Endothelial cell of umbilical vein (primary cell): ENCODE measurements around the gene TADA2B. TPM values are rescaled to one million over a fixed set of nuclear protein-coding genes. Genes with fewer than 3 reads are reported as not detected.

ENCODE experiments used
- BruUV-seq: library from RNA; stranded (reverse); fragments of 400-500 nt; replicated peaks from 2 replicates; lab custom pipeline; 2021; lab: Mats Ljungman, UMichigan
- CTCF ChIA-PET: fragments of 300-600, 350-600 bp; sonication (Branson Sonifier 250); formaldehyde crosslinking; loops from one replicate; lab custom pipeline; 2021; ENCODE audit warnings: antibody characterized with exemption, inconsistent platforms; lab: Charles Lee
- POLR2A ChIA-PET: fragments of 300-600, 350-600 bp; sonication (Branson Sonifier 250); formaldehyde crosslinking; loops from one replicate; lab custom pipeline; 2021; ENCODE audit warnings: antibody characterized with exemption, inconsistent platforms; lab: Charles Lee
- DNase-seq: peaks from one replicate; pipeline ENCODE4 v3.0.0-alpha.2; 2011; ENCODE audit warnings: low read depth, low spot score
- FAIRE-seq: peaks from 2 replicates; lab custom pipeline; 2011; peaks lifted over from hg19 to GRCh38; lab: Jason Lieb, UNC
- H2AFZ ChIP-seq: 2 replicates; pipeline ENCODE4 v1.6.0; 2012; ENCODE audit warnings: low read depth, low read length, control low read depth, inconsistent platforms
- H3K27ac ChIP-seq: 2 replicates; pipeline ENCODE4 v1.5.1; 2011; ENCODE audit warnings: low read depth, mild to moderate bottlenecking, control low read depth, low read length, moderate library complexity; ENCODE audit not compliant: insufficient read depth
- H3K27me3 ChIP-seq, 2 experiments: 2 replicates each; pipeline versions ENCODE4 v1.6.0 to v1.6.1; 2011; ENCODE audit warnings: low read length in 2 of 2, mixed read lengths in 1 of 2; ENCODE audit not compliant: control insufficient read depth in 2 of 2, insufficient read depth in 2 of 2
- H3K36me3 ChIP-seq, 2 experiments: 2 replicates in 1 of 2; 3 replicates in 1 of 2; pipeline ENCODE4 v1.5.1; 2011; ENCODE audit warnings: low read length in 2 of 2, mild to moderate bottlenecking in 1 of 2, moderate library complexity in 1 of 2; ENCODE audit not compliant: control insufficient read depth in 2 of 2, insufficient read depth in 2 of 2; ENCODE audit errors: extremely low read depth in 1 of 2
- H3K4me1 ChIP-seq: 3 replicates; pipeline ENCODE4 v1.5.1; 2011; ENCODE audit warnings: mild to moderate bottlenecking, low read length; ENCODE audit not compliant: control insufficient read depth, insufficient read depth; ENCODE audit errors: extremely low read depth
- H3K4me2 ChIP-seq: 2 replicates; pipeline ENCODE4 v1.6.1; 2011; ENCODE audit warnings: low read length, control low read depth, mixed read lengths; ENCODE audit not compliant: insufficient read depth
- H3K4me3 ChIP-seq, 3 experiments: fragments of 200-600 bp in 1 of 3; sonication (generic), shearing (Covaris generic) in 1 of 3; replicated peaks in 1 of 3; 2 replicates each; pipeline ENCODE4 v1.5.1; 2011 to 2016; ENCODE audit warnings: control low read depth in 3 of 3, low read length in 3 of 3, mild to moderate bottlenecking in 2 of 3, inconsistent platforms in 1 of 3, low read depth in 1 of 3, moderate library complexity in 1 of 3; ENCODE audit not compliant: insufficient read depth in 1 of 3
- H3K79me2 ChIP-seq: 2 replicates; pipeline ENCODE4 v1.6.0; 2012; ENCODE audit warnings: low read length, inconsistent platforms; ENCODE audit not compliant: control insufficient read depth, insufficient read depth
- H3K9ac ChIP-seq: replicated peaks from 2 replicates; pipeline ENCODE3; 2011; ENCODE audit warnings: low read length, control low read depth; ENCODE audit not compliant: insufficient read depth; ENCODE audit errors: extremely low read depth
- H3K9me1 ChIP-seq: replicated peaks from 3 replicates; pipeline ENCODE4 v1.6.0; 2011; ENCODE audit warnings: mild to moderate bottlenecking, low read length; ENCODE audit not compliant: control insufficient read depth, insufficient read depth; ENCODE audit errors: extremely low read depth
- H3K9me3 ChIP-seq: replicated peaks from 2 replicates; pipeline ENCODE4 v1.5.1; 2012; ENCODE audit warnings: low read length, inconsistent platforms; ENCODE audit not compliant: control insufficient read depth, insufficient read depth
- H4K20me1 ChIP-seq: replicated peaks from 2 replicates; pipeline ENCODE3; 2011; ENCODE audit warnings: mild to moderate bottlenecking, low read length; ENCODE audit not compliant: control insufficient read depth, insufficient read depth; ENCODE audit errors: extremely low read depth
- EZH2 ChIP-seq: IDR thresholded peaks from 2 replicates; pipeline ENCODE4 v1.6.1; 2012; ENCODE audit warnings: borderline replicate concordance, low read depth, mild to moderate bottlenecking, moderate library complexity, low read length, inconsistent platforms; ENCODE audit not compliant: severe bottlenecking
- FOS ChIP-seq: IDR thresholded peaks from 2 replicates; pipeline ENCODE4 v1.6.1; 2011; ENCODE audit warnings: mild to moderate bottlenecking, low read length, moderate library complexity, borderline replicate concordance; ENCODE audit not compliant: insufficient read depth
- GATA2 ChIP-seq: IDR thresholded peaks from 2 replicates; pipeline ENCODE4 v1.7.0; 2011; ENCODE audit warnings: low read depth, mild to moderate bottlenecking, moderate library complexity, mixed read lengths, low read length; ENCODE audit not compliant: insufficient read length, insufficient read depth
- JUN ChIP-seq: IDR thresholded peaks from 2 replicates; pipeline ENCODE4 v1.6.1; 2011; ENCODE audit warnings: borderline replicate concordance, low read depth; ENCODE audit not compliant: insufficient read length, insufficient read depth
- MYC ChIP-seq: IDR thresholded peaks from one replicate; pipeline ENCODE4 v1.6.1; 2011; ENCODE audit warnings: mild to moderate bottlenecking, low read depth, low read length
- POLR2A ChIP-seq: IDR thresholded peaks from 2 replicates; pipeline ENCODE4 v1.6.1; 2012; ENCODE audit warnings: low read depth, mild to moderate bottlenecking, control low read depth, low read length
- POLR2AphosphoS5 ChIP-seq: IDR thresholded peaks from 2 replicates; pipeline ENCODE4 v1.6.1; 2012; ENCODE audit warnings: low read depth, mild to moderate bottlenecking, control low read depth, low read length, moderate library complexity; ENCODE audit not compliant: insufficient read depth
- dilution Hi-C: fragments of 300-500 bp; cut with MboI; formaldehyde crosslinking; loops from one replicate; pipeline ENCODE4 v1.15.0; 2019; ENCODE audit warnings: low sequenced_read_pairs; ENCODE audit not compliant: extremely low pct_ligation_motif_present
- intact Hi-C: fragments of 100-400 bp; cut with micrococcal nuclease; formaldehyde crosslinking; loops from one replicate; pipeline ENCODE4 v1.10.0; 2022
- polyA plus RNA-seq, 4 experiments: library from polyadenylated mRNA; depleted of rRNA in 3 of 4; stranded (reverse) in 3 of 4; unstranded in 1 of 4; fragments of >200 nt; gene quantifications; 2 replicates each; pipeline versions ENCODE4 v1.2.1 to v1.2.3, GENCODE V29; 2011 to 2012; ENCODE audit warnings: missing spikeins in 1 of 4
- total RNA-seq: library from RNA; stranded (reverse); gene quantifications from 2 replicates; pipeline ENCODE4 v1.2.3, GENCODE V29; 2021
- TF ChIP-seq, protein P1 (sequence below): IDR thresholded peaks from 2 replicates; pipeline ENCODE4 v1.6.1; 2011; ENCODE audit not compliant: insufficient read depth, insufficient read length
- TF ChIP-seq, protein P2 (sequence below), 2 donors: IDR thresholded peaks; 1 replicate in 1 of 2; 2 replicates in 1 of 2; pipeline ENCODE4 v1.5.1; 2011; ENCODE audit warnings: low read length in 2 of 2, mild to moderate bottlenecking in 2 of 2, moderate library complexity in 2 of 2, control low read depth in 1 of 2, inconsistent platforms in 1 of 2, low read depth in 1 of 2; ENCODE audit not compliant: insufficient read depth in 1 of 2; ENCODE audit errors: extremely low read depth in 1 of 2

Gene TADA2B
- total and polyA plus RNA-seq, 2 donors (not counting 3 experiments of a cell fraction or from before 2014, with no cell fraction given) = 5.5 to 11.5 TPM

DNA sequence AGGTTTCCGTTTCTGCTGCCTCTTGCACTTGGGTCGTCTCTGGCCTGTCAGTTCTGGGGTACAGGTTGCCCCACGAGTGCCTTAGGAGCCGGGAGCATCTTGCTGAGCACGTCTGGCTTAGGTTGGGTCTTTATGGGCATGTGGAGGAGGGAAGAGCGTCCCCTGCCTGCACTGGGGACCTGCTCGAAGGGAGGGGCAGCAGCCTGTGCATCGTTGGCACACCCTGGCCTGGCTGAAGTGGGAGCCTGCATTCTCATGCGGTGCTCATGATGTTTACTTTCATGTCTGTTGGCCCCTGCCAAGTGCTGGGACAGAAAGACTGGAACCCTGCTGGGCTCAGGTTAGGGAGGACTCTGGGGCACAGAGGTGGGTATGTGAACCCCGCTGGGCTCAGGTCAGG is 23.8 kb upstream of the TADA2B start:
- ChIA-PET POLR2A (no interaction called here), CTCF (interaction anchor here (1.0 kb wide), 1 partner anchor 45 kb away, joined by 3 read pairs; no protein-coding TSS in a partner anchor)
- no peak for FAIRE-seq
- no peak for DNase-seq
- Histone ChIP-seq H3K79me2 (no peaks in the 10 kb centered on the region), H3K4me3 (no peak overlapping the region), H2AFZ (no peak overlapping the region), H3K27me3 (no peaks in the 10 kb centered on the region), H3K9ac (no peak overlapping the region), H3K4me1 (no peaks in the 10 kb centered on the region), H3K4me2 (no peak overlapping the region), H3K27ac (no peak overlapping the region), H3K36me3 (peaks cover 0 to 19% of the 10 kb centered on the region in 2 experiments), H3K9me3 (no peaks in the 10 kb centered on the region), H4K20me1 (no peaks in the 10 kb centered on the region), H3K9me1 (no peaks in the 10 kb centered on the region)
- BruUV-seq = no TSS peak
- TF ChIP-seq POLR2A = no peak
- TF ChIP-seq, protein P1, sequence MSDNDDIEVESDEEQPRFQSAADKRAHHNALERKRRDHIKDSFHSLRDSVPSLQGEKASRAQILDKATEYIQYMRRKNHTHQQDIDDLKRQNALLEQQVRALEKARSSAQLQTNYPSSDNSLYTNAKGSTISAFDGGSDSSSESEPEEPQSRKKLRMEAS = no peak
- no peak for TF ChIP-seq GATA2
- no peak for TF ChIP-seq POLR2AphosphoS5
- TF ChIP-seq EZH2 = no peak
- TF ChIP-seq FOS = no peak
- TF ChIP-seq MYC = no peak
- TF ChIP-seq JUN = no peak
- TF ChIP-seq, protein P2, sequence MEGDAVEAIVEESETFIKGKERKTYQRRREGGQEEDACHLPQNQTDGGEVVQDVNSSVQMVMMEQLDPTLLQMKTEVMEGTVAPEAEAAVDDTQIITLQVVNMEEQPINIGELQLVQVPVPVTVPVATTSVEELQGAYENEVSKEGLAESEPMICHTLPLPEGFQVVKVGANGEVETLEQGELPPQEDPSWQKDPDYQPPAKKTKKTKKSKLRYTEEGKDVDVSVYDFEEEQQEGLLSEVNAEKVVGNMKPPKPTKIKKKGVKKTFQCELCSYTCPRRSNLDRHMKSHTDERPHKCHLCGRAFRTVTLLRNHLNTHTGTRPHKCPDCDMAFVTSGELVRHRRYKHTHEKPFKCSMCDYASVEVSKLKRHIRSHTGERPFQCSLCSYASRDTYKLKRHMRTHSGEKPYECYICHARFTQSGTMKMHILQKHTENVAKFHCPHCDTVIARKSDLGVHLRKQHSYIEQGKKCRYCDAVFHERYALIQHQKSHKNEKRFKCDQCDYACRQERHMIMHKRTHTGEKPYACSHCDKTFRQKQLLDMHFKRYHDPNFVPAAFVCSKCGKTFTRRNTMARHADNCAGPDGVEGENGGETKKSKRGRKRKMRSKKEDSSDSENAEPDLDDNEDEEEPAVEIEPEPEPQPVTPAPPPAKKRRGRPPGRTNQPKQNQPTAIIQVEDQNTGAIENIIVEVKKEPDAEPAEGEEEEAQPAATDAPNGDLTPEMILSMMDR (IDR thresholded peaks at IDR 0.05; ENCODE audit: extremely low read depth in 1 of 2, insufficient read depth in 1 of 2, low read depth in 1 of 2, low read length in 2 of 2) = no peak
- dilution Hi-C loops (no loop called here), intact Hi-C loops (no loop called here)
